Activated T-cell treated with anti-CD3 and anti-CD28 coated beads, Interleukin-2, amount 50 U/mL, for 24 hours (primary cell): ENCODE results near the gene ATXN7.

Source experiments
- DNase-seq: peaks from one replicate; pipeline ENCODE4 v3.0.0-alpha.2; 2020
- H3K27ac Mint-ChIP-seq: 2 replicates; pipeline ENCODE4 v1.8.0; 2020; ENCODE audit warnings: mild to moderate bottlenecking, mixed read lengths
- H3K27me3 Mint-ChIP-seq: 2 replicates; pipeline ENCODE4 v1.8.0; 2020; ENCODE audit warnings: mixed read lengths
- H3K36me3 Mint-ChIP-seq: 2 replicates; pipeline ENCODE4 v1.8.0; 2020; ENCODE audit warnings: low read depth, mixed read lengths
- H3K4me1 Mint-ChIP-seq: 2 replicates; pipeline ENCODE4 v1.8.0; 2020; ENCODE audit warnings: low read depth, mixed read lengths
- H3K4me3 Mint-ChIP-seq: 2 replicates; pipeline ENCODE4 v1.8.0; 2020; ENCODE audit warnings: mild to moderate bottlenecking, moderate library complexity, mixed read lengths
- H3K9me3 Mint-ChIP-seq: 2 replicates; pipeline ENCODE4 v1.8.0; 2020; ENCODE audit warnings: mixed read lengths

ATXN7 gene

GRCh38 chr3:63863150-63864007 lies at the start of gene ATXN7, which contains the start of gene THOC7:
Gene ATXN7 (plus strand): TSS chr3:63863867. CDS start chr3:63912599, 48,732 bp downstream.
Gene THOC7 (minus strand): TSS chr3:63863805. CDS start chr3:63863790, 15 bp downstream.
- H3K27me3 Mint-ChIP-seq = no peaks in the 10 kb centered on the region
- peaks cover 56% of the 10 kb centered on the region for H3K36me3 Mint-ChIP-seq
- peaks cover 62% of the 10 kb centered on the region for H3K4me1 Mint-ChIP-seq
- peak; percentile 85 for DNase-seq
- no peaks in the 10 kb centered on the region for H3K9me3 Mint-ChIP-seq
- peak within 1 kb of the TSS; percentile 96 for H3K27ac Mint-ChIP-seq
- H3K4me3 Mint-ChIP-seq = peak within 1 kb of the TSS; percentile 92

- Mint-ChIP-seq H3K9me3 (no peaks in the 10 kb centered on the region), H3K27me3 (no peaks in the 10 kb centered on the region), H3K4me3 (no peak overlapping the region), H3K27ac (no peak overlapping the region), H3K36me3 (peaks cover 3% of the 10 kb centered on the region), H3K4me1 (peaks cover 1% of the 10 kb centered on the region)
- no peak for DNase-seq
Observed at GRCh38 chr3:63814237-63814636, 49.4 kb upstream of the ATXN7 start.

- Mint-ChIP-seq H3K36me3 (peaks cover 3% of the 10 kb centered on the region), H3K4me1 (peaks cover 1% of the 10 kb centered on the region), H3K27me3 (no peaks in the 10 kb centered on the region), H3K9me3 (no peaks in the 10 kb centered on the region), H3K4me3 (no peak overlapping the region), H3K27ac (no peak overlapping the region)
- no peak for DNase-seq
Observed at GRCh38 chr3:63817225-63817624, 46.4 kb upstream of the ATXN7 start.

GRCh38 chr3:63818282-63819150 lies 45.2 kb upstream of the ATXN7 start:
- Mint-ChIP-seq H3K9me3 (no peaks in the 10 kb centered on the region), H3K27me3 (no peaks in the 10 kb centered on the region), H3K27ac (no peak overlapping the region), H3K36me3 (peaks cover 8% of the 10 kb centered on the region), H3K4me1 (peaks cover 1% of the 10 kb centered on the region), H3K4me3 (no peak overlapping the region)
- peak; percentile 62 for DNase-seq

- DNase-seq = no peak
- Mint-ChIP-seq H3K36me3 (peaks cover 8% of the 10 kb centered on the region), H3K27me3 (no peaks in the 10 kb centered on the region), H3K4me1 (peaks cover 1% of the 10 kb centered on the region), H3K27ac (no peak within 1 kb of the TSS), H3K9me3 (no peaks in the 10 kb centered on the region), H3K4me3 (no peak within 1 kb of the TSS)
Observed at GRCh38 chr3:63819151-63819398, 44.6 kb upstream of the ATXN7 start, which contains the start of gene C3orf49. Gene C3orf49 (plus strand): TSS chr3:63819299. CDS start chr3:63819472, 173 bp downstream.

GRCh38 chr3:63824309-63824708 lies 39.4 kb upstream of the ATXN7 start:
- no peak overlapping the region for H3K4me3 Mint-ChIP-seq
- no peaks in the 10 kb centered on the region for H3K27me3 Mint-ChIP-seq
- no peaks in the 10 kb centered on the region for H3K4me1 Mint-ChIP-seq
- H3K9me3 Mint-ChIP-seq = no peaks in the 10 kb centered on the region
- no peak for DNase-seq
- H3K27ac Mint-ChIP-seq = no peak overlapping the region
- H3K36me3 Mint-ChIP-seq = peaks cover 32% of the 10 kb centered on the region

GRCh38 chr3:63830526-63830925 lies 33.1 kb upstream of the ATXN7 start:
- Mint-ChIP-seq H3K4me3 (no peak overlapping the region), H3K9me3 (no peaks in the 10 kb centered on the region), H3K27ac (no peak overlapping the region), H3K4me1 (no peaks in the 10 kb centered on the region), H3K27me3 (no peaks in the 10 kb centered on the region), H3K36me3 (peaks cover 78% of the 10 kb centered on the region)
- DNase-seq = no peak

- no peaks in the 10 kb centered on the region for H3K4me1 Mint-ChIP-seq
- H3K4me3 Mint-ChIP-seq = no peak overlapping the region
- DNase-seq = no peak
- H3K27ac Mint-ChIP-seq = no peak overlapping the region
- no peaks in the 10 kb centered on the region for H3K9me3 Mint-ChIP-seq
- peaks cover 84% of the 10 kb centered on the region for H3K36me3 Mint-ChIP-seq
- H3K27me3 Mint-ChIP-seq = no peaks in the 10 kb centered on the region
Observed at GRCh38 chr3:63832395-63832794, 31.3 kb upstream of the ATXN7 start.

- H3K4me1 Mint-ChIP-seq = peaks cover 2% of the 10 kb centered on the region
- no peaks in the 10 kb centered on the region for H3K27me3 Mint-ChIP-seq
- peaks cover 38% of the 10 kb centered on the region for H3K36me3 Mint-ChIP-seq
- no peak overlapping the region for H3K4me3 Mint-ChIP-seq
- H3K27ac Mint-ChIP-seq = no peak overlapping the region
- H3K9me3 Mint-ChIP-seq = no peaks in the 10 kb centered on the region
- DNase-seq = no peak
Observed at GRCh38 chr3:63841704-63842103, 22.0 kb upstream of the ATXN7 start.

- no peak for DNase-seq
- H3K4me1 Mint-ChIP-seq = peaks cover 2% of the 10 kb centered on the region
- no peak overlapping the region for H3K4me3 Mint-ChIP-seq
- no peaks in the 10 kb centered on the region for H3K9me3 Mint-ChIP-seq
- no peak overlapping the region for H3K27ac Mint-ChIP-seq
- H3K27me3 Mint-ChIP-seq = no peaks in the 10 kb centered on the region
- H3K36me3 Mint-ChIP-seq = peaks cover 34% of the 10 kb centered on the region
Observed at GRCh38 chr3:63842127-63842526, 21.5 kb upstream of the ATXN7 start.

GRCh38 chr3:63845215-63845614 lies 18.5 kb upstream of the ATXN7 start:
- H3K9me3 Mint-ChIP-seq = no peaks in the 10 kb centered on the region
- H3K4me3 Mint-ChIP-seq = no peak overlapping the region
- H3K27ac Mint-ChIP-seq = no peak overlapping the region
- H3K4me1 Mint-ChIP-seq = peaks cover 8% of the 10 kb centered on the region
- no peak for DNase-seq
- H3K27me3 Mint-ChIP-seq = no peaks in the 10 kb centered on the region
- peaks cover 32% of the 10 kb centered on the region for H3K36me3 Mint-ChIP-seq

- no peak for DNase-seq
Observed at GRCh38 chr3:63847718-63848450, 15.8 kb upstream of the ATXN7 start.

GRCh38 chr3:63849175-63849574 lies 14.5 kb upstream of the ATXN7 start:
- H3K4me3 Mint-ChIP-seq = no peak overlapping the region
- no peak for DNase-seq
- H3K27ac Mint-ChIP-seq = no peak overlapping the region
- H3K4me1 Mint-ChIP-seq = peaks cover 16% of the 10 kb centered on the region
- no peaks in the 10 kb centered on the region for H3K9me3 Mint-ChIP-seq
- no peaks in the 10 kb centered on the region for H3K27me3 Mint-ChIP-seq
- H3K36me3 Mint-ChIP-seq = peaks cover 29% of the 10 kb centered on the region

More at GRCh38 chr3:63847718-63848450, 15.8 kb upstream of the ATXN7 start:
- H3K36me3 Mint-ChIP-seq = peaks cover 39% of the 10 kb centered on the region
- H3K4me1 Mint-ChIP-seq = peaks cover 16% of the 10 kb centered on the region
- H3K9me3 Mint-ChIP-seq = no peaks in the 10 kb centered on the region
- H3K4me3 Mint-ChIP-seq = no peak overlapping the region
- peak overlapping the region; percentile 6 for H3K27ac Mint-ChIP-seq
- no peaks in the 10 kb centered on the region for H3K27me3 Mint-ChIP-seq

- no peak for DNase-seq
- Mint-ChIP-seq H3K9me3 (no peaks in the 10 kb centered on the region), H3K4me1 (peaks cover 28% of the 10 kb centered on the region), H3K4me3 (no peak overlapping the region), H3K27me3 (no peaks in the 10 kb centered on the region), H3K27ac (no peak overlapping the region), H3K36me3 (peaks cover 25% of the 10 kb centered on the region)
Observed at GRCh38 chr3:63851287-63851686, 12.4 kb upstream of the ATXN7 start.
